GM18519 (cell line): ENCODE measurements around the gene OR4K5.
"Not testable (repeated sequence)": the region's sequence is repeated elsewhere in the genome, so short reads cannot be mapped to it uniquely, and the experiment has no call there.

ENCODE experiments used
- ATAC-seq: cut with Tn5 transposase; IDR thresholded peaks from one replicate; pipeline ENCODE4 v1.9.1; 2021; ENCODE audit warnings: mild to moderate bottlenecking, moderate library complexity; ENCODE audit not compliant: unreplicated experiment, low FRiP score

OR4K5 gene

GRCh38 chr14:19920021-19920657 lies at the start of gene OR4K5:
OR4K5 (plus strand) TSS chr14:19920607; CDS start chr14:19920607, 0 bp downstream.
- no peak for ATAC-seq

GRCh38 chr14:19873178-19873577 lies 47.2 kb upstream of the OR4K5 start:
- ATAC-seq: no peak

GRCh38 chr14:19874842-19875241 lies 45.6 kb upstream of the OR4K5 start, which contains the start of gene OR4K2:
OR4K2 (plus strand) TSS chr14:19875142; CDS start chr14:19876268, 1,126 bp downstream.
- no peak for ATAC-seq

- ATAC-seq: no peak
Observed at GRCh38 chr14:19878029-19878642, 42.3 kb upstream of the OR4K5 start.

GRCh38 chr14:19895282-19895681 lies 25.1 kb upstream of the OR4K5 start:
- ATAC-seq: no peak

GRCh38 chr14:19900999-19901398 lies 19.4 kb upstream of the OR4K5 start:
- no peak for ATAC-seq

GRCh38 chr14:19902409-19902808 lies 18.0 kb upstream of the OR4K5 start:
- ATAC-seq: no peak

- no peak for ATAC-seq
Observed at GRCh38 chr14:19906665-19907064, 13.7 kb upstream of the OR4K5 start.

GRCh38 chr14:19911114-19911513 lies 9.3 kb upstream of the OR4K5 start:
- no peak for ATAC-seq

GRCh38 chr14:19917243-19917642 lies 3.2 kb upstream of the OR4K5 start:
- no peak for ATAC-seq

GRCh38 chr14:19917955-19918518 lies 2.4 kb upstream of the OR4K5 start:
- ATAC-seq: no peak

GRCh38 chr14:19918553-19919264 lies 1.7 kb upstream of the OR4K5 start:
- no peak for ATAC-seq

GRCh38 chr14:19930617-19931016 lies 10.2 kb downstream of the OR4K5 start, which contains the start of gene OR4K1:
OR4K1 (plus strand) TSS chr14:19930917; CDS start chr14:19935667, 4,750 bp downstream.
- no peak for ATAC-seq

- no peak for ATAC-seq
Observed at GRCh38 chr14:19941668-19942067, 21.3 kb downstream of the OR4K5 start.

- ATAC-seq: no peak
Observed at GRCh38 chr14:19947413-19948090, 27.1 kb downstream of the OR4K5 start.

- no peak for ATAC-seq
Observed at GRCh38 chr14:19949218-19949617, 28.8 kb downstream of the OR4K5 start.

GRCh38 chr14:19969735-19970134 lies 49.3 kb downstream of the OR4K5 start:
- not testable (repeated sequence) for ATAC-seq
